ENCODE results near the gene TRIM8. TPM values are rescaled to one million over a fixed set of nuclear protein-coding genes. Genes with fewer than 3 reads are reported as not detected.

Gene TRIM8
- total and polyA plus RNA-seq, 2 of the 4 experiments (the other 2 are of a cell fraction) = 25.5 to 126 TPM

DNA sequence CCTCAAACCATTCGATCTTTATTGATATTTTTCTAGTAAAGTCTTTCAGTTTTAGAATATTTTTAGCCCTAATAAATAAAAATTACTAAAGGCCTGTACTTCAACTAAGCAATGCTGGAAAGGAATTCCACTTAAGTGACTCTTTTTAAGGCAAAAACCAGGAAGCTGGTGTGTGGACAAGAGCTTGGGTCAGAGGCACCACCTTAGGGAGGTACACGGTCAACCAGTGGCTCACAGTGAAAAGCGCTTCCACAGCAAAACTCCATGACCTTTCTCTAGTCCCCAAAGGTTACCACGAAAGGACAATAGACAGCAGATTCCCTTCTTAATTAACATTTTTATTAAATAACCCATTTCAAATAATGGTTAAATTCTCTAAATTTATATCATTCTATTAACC is 38.7 kb downstream of the TRIM8 start:
- H2BK120ac ChIP-seq (ENCODE audit: low read depth, low read length) = no peak overlapping the region
- H2BK5ac ChIP-seq (ENCODE audit: low read depth, low read length, poor library complexity, severe bottlenecking) = no peak overlapping the region
- peaks cover 16% of the 10 kb centered on the region for H3K36me3 ChIP-seq (ENCODE audit: control insufficient read depth, insufficient read depth, low read length)
- dilution Hi-C loops (cut with HindIII; ENCODE audit: low sequenced_read_pairs, unreplicated experiment) = no loop called here
- H3K4me3 ChIP-seq (ENCODE audit: insufficient read depth, low read depth, low read length) = no peak overlapping the region
- H3K9me3 ChIP-seq (ENCODE audit: control insufficient read depth, insufficient read depth, low read length) = no peaks in the 10 kb centered on the region
- H2BK20ac ChIP-seq (ENCODE audit: low read depth, low read length) = no peak overlapping the region
- H3K23ac ChIP-seq (ENCODE audit: low read depth, low read length) = no peak overlapping the region
- in situ Hi-C loops (cut with MboI; ENCODE audit: low sequenced_read_pairs) = no loop called here
- no peak overlapping the region for H4K91ac ChIP-seq (ENCODE audit: insufficient read depth, low read depth, low read length)
- no peaks in the 10 kb centered on the region for H4K20me1 ChIP-seq (ENCODE audit: insufficient read depth, low read length)
- DNase-seq (no peak), ATAC-seq (ENCODE audit: low read depth) (no peak)
- ChIA-PET POLR2A (ENCODE audit: unreplicated experiment) (no interaction called here), CTCF (no interaction called here)
- H4K8ac ChIP-seq (ENCODE audit: low read depth in 2 of 2, low read length in 2 of 2) = no peak overlapping the region
- H2AK9ac ChIP-seq (replicated peaks; ENCODE audit: low read depth, low read length, poor library complexity) = no peak overlapping the region
- H2AK5ac ChIP-seq (ENCODE audit: low read depth, low read length) = no peak overlapping the region
- H3K4me2 ChIP-seq (ENCODE audit: low read depth, low read length) = no peak overlapping the region
- no peak overlapping the region for H3K14ac ChIP-seq (replicated peaks; ENCODE audit: low read depth, low read length)
- no peak overlapping the region for H2AFZ ChIP-seq (replicated peaks; ENCODE audit: low read length, poor library complexity)
- H3K4me1 ChIP-seq (ENCODE audit: control insufficient read depth, insufficient read depth, low read length) = peaks cover 12% of the 10 kb centered on the region
- no peak overlapping the region for H3K27ac ChIP-seq (ENCODE audit: insufficient read depth, low read length)
- no peak overlapping the region for H3K56ac ChIP-seq (ENCODE audit: extremely low read depth, insufficient read depth, low read length)
- H4K5ac ChIP-seq (ENCODE audit: low read depth, low read length) = no peak overlapping the region
- H3K9ac ChIP-seq (ENCODE audit: low read depth, low read length) = no peak overlapping the region
- no peak overlapping the region for H3K18ac ChIP-seq (ENCODE audit: low read depth, low read length)
- intact Hi-C loops (cut with micrococcal nuclease) = no loop called here
- no peaks in the 10 kb centered on the region for H3K27me3 ChIP-seq (ENCODE audit: control insufficient read depth, insufficient read depth, low read length)
- no peak overlapping the region for H2BK15ac ChIP-seq (ENCODE audit: low read depth, low read length)
- 100% methylated on average over 2 of the region's 4 CpGs; no CpG with 5 or more reads in 1 of the 2 experiments for WGBS, 2 experiments (ENCODE audit: extremely low coverage in 2 of 2, insufficient read length in 1 of 2)
- H3K79me1 ChIP-seq (ENCODE audit: low read depth in 1 of 2, low read length in 2 of 2) = peaks cover 6 to 20% of the 10 kb centered on the region in 2 experiments; a peak in 3 of 4 replicates
- H3K4ac ChIP-seq (ENCODE audit: low read depth, low read length) = no peak overlapping the region
- peaks cover 14% of the 10 kb centered on the region for H3K9me1 ChIP-seq (ENCODE audit: insufficient read depth, low read length)
- no TSS peak for BruUV-seq (replicated peaks)
- TF ChIP-seq RAD21 (IDR thresholded peaks at IDR 0.05; ENCODE audit: low read length) = no peak
- no peak for TF ChIP-seq SMC3 (IDR thresholded peaks at IDR 0.05; ENCODE audit: low read depth, low read length)
- no peak for TF ChIP-seq MAZ (IDR thresholded peaks at IDR 0.05; ENCODE audit: borderline replicate concordance, low read depth, low read length)
- no peak for TF ChIP-seq CHD1 (IDR thresholded peaks at IDR 0.05; ENCODE audit: low read depth, low read length)
